ENCODE results near the gene GK.
"Not testable (repeated sequence)": the region's sequence is repeated elsewhere in the genome, so short reads cannot be mapped to it uniquely, and the experiment has no call there.

GK gene

GRCh38 chrX:30654989-30655607 lies 1.9 kb downstream of the GK start:
- no peak for DNase-seq

- DNase-seq: no peak
Observed at GRCh38 chrX:30655991-30656390, 2.8 kb downstream of the GK start.

- DNase-seq: no peak
Observed at GRCh38 chrX:30657196-30658161, 4.3 kb downstream of the GK start.

GRCh38 chrX:30659421-30659820 lies 6.2 kb downstream of the GK start:
- no peak for DNase-seq

- no peak for DNase-seq
Observed at GRCh38 chrX:30661228-30661627, 8.0 kb downstream of the GK start.

- DNase-seq: no peak
Observed at GRCh38 chrX:30663322-30663721, 10.1 kb downstream of the GK start.

- DNase-seq: no peak
Observed at GRCh38 chrX:30665471-30665870, 12.2 kb downstream of the GK start.

GRCh38 chrX:30666094-30666493 lies 12.9 kb downstream of the GK start:
- DNase-seq: no peak

GRCh38 chrX:30668581-30668980 lies 15.4 kb downstream of the GK start:
- DNase-seq: no peak

GRCh38 chrX:30671189-30671588 lies 18.0 kb downstream of the GK start:
- not testable (repeated sequence) for DNase-seq

- no peak for DNase-seq
Observed at GRCh38 chrX:30673127-30673796, 20.0 kb downstream of the GK start.

- DNase-seq: no peak
Observed at GRCh38 chrX:30673884-30674598, 20.8 kb downstream of the GK start.

GRCh38 chrX:30674799-30675198 lies 21.6 kb downstream of the GK start:
- no peak for DNase-seq

- no peak for DNase-seq
Observed at GRCh38 chrX:30679369-30679768, 26.1 kb downstream of the GK start.

GRCh38 chrX:30680618-30681017 lies 27.4 kb downstream of the GK start:
- no peak for DNase-seq

- DNase-seq: no peak
Observed at GRCh38 chrX:30688641-30689040, 35.4 kb downstream of the GK start.

GRCh38 chrX:30689116-30689515 lies 35.9 kb downstream of the GK start:
- DNase-seq: no peak

GRCh38 chrX:30690330-30690729 lies 37.1 kb downstream of the GK start:
- DNase-seq: no peak

- DNase-seq: no peak
Observed at GRCh38 chrX:30693999-30694650, 40.9 kb downstream of the GK start.

- DNase-seq: no peak
Observed at GRCh38 chrX:30702736-30703135, 49.5 kb downstream of the GK start.

GRCh38 chrX:30706216-30706775 lies 53.1 kb downstream of the GK start:
- no peak for DNase-seq

GRCh38 chrX:30712214-30712613 lies 59.0 kb downstream of the GK start:
- DNase-seq: no peak
